ENCODE data around the gene ASCL5. TPM values are rescaled to one million over a fixed set of nuclear protein-coding genes. Genes with fewer than 3 reads are reported as not detected.

ASCL5 gene
- total RNA-seq, 4 donors from 2014 or later = not detected

- no peak for TF ChIP-seq CTCF (IDR thresholded peaks at IDR 0.05; ENCODE audit: low read depth)
Measured at GRCh38 chr1:201147396-201148015, 20.5 kb upstream of the ASCL5 start.

GRCh38 chr1:201146626-201147390 is 19.8 kb upstream of the ASCL5 start:
- TF ChIP-seq CTCF (IDR thresholded peaks at IDR 0.05; ENCODE audit: low read depth) = no peak

GRCh38 chr1:201145816-201146215 is 18.8 kb upstream of the ASCL5 start:
- no peak for TF ChIP-seq CTCF (IDR thresholded peaks at IDR 0.05; ENCODE audit: low read depth)

- TF ChIP-seq CTCF (IDR thresholded peaks at IDR 0.05; ENCODE audit: low read depth) = no peak
Measured at GRCh38 chr1:201145132-201145531, 18.1 kb upstream of the ASCL5 start.

GRCh38 chr1:201144701-201145100 is 17.7 kb upstream of the ASCL5 start:
- no peak for TF ChIP-seq CTCF (IDR thresholded peaks at IDR 0.05; ENCODE audit: low read depth)

- no peak for TF ChIP-seq CTCF (IDR thresholded peaks at IDR 0.05; ENCODE audit: low read depth)
Measured at GRCh38 chr1:201143726-201144635, 17.0 kb upstream of the ASCL5 start.
